Upper lobe of right lung (tissue), 1 donor: Measurements from ENCODE around the gene VPS13D. TPM values are rescaled to one million over a fixed set of nuclear protein-coding genes. Genes with fewer than 3 reads are reported as not detected.

Experiments
- ATAC-seq: fragments of 200-7000 bp; cut with Tn5 transposase; one replicate; pipeline ENCODE4 v1.9.1; 2020; ENCODE audit warnings: mild to moderate bottlenecking, moderate library complexity
- DNase-seq: peaks from one replicate; pipeline ENCODE4 v3.0.0-alpha.2; 2020
- H3K27ac ChIP-seq: fragments of 200-600 bp; one replicate; pipeline ENCODE4 v1.8.0; 2022
- H3K27me3 ChIP-seq: fragments of 200-600 bp; one replicate; pipeline ENCODE4 v1.8.0; 2022; ENCODE audit warnings: mild to moderate bottlenecking
- H3K36me3 ChIP-seq: fragments of 200-600 bp; one replicate; pipeline ENCODE4 v1.8.0; 2022
- H3K4me1 ChIP-seq: fragments of 200-600 bp; one replicate; pipeline ENCODE4 v1.8.0; 2022
- H3K4me3 ChIP-seq: fragments of 200-600 bp; one replicate; pipeline ENCODE4 v1.8.0; 2022; ENCODE audit warnings: mild to moderate bottlenecking
- H3K9me3 ChIP-seq: fragments of 200-600 bp; one replicate; pipeline ENCODE4 v1.8.0; 2022
- intact Hi-C: fragments of 100-400 bp; cut with DNase I; formaldehyde crosslinking; loops from one replicate; pipeline ENCODE4 v1.11.0; 2022
- total RNA-seq: library from RNA; stranded (reverse); fragmentation: NEBNext Ultra II Directional; extraction: Animal tissue kit (Norgen Biotek cat#: 25700); gene quantifications from one replicate; pipeline ENCODE4 v1.2.1, GENCODE V29; 2021
- TF ChIP-seq, protein P1 (sequence below): fragments of 200-600 bp; IDR thresholded peaks from one replicate; pipeline ENCODE4 v1.8.0; 2022; ENCODE audit warnings: antibody characterized with exemption
- donor health status: DM: no; HTN: yes; CAD: no; lungs with severe emphysema.

The VPS13D gene
- total RNA-seq, 1 donor from 2014 or later, result 74.7 TPM

DNA sequence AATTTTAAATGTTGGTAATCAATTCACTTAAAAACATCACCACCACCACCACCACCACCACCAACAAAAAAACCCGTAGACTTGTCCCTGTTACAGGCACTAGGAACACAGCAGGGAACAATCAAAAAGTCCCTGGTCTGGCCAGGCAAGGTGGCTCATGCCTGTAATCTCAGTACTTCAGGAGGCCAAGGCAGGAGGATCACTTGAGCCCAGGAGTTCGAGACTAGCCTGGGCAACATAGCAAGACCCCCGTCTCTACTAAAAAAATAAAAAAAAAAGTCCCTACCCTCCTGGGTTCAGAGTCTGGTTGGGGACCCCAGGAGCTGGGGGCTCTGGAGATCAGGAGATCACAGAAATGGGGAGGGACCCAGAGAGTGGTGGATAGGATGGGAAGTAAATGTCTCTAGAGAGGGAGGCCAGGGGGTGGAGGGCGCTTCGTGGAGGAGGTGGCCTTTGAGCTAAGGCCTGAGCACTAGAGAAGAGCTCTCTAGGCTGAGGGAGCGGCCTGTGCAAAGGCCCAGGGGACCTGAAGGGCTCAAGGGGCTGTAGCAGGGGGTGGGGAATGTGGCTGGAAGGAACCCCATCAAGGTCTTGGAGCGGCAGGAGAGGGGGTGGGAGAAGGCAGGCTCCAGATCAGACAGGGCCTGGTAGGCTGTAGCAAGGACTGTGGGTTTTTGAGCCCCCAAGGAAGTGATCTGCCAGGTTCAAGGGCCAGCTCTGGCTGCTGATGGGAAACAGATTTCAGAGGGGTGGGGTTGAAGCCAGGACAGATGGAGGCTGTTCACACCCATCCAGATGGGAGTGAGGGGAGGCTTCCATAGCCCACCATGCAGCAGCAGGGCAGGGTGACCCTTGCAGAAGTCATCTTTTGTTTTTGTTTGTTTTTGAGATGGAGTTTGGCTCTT, 24.8 kb upstream of the VPS13D start:
- Histone ChIP-seq H3K36me3 (peaks cover 35% of the 10 kb centered on the region), H3K27ac (no peak overlapping the region), H3K27me3 (no peaks in the 10 kb centered on the region), H3K9me3 (no peaks in the 10 kb centered on the region), H3K4me3 (no peak overlapping the region), H3K4me1 (peaks cover 8% of the 10 kb centered on the region)
- intact Hi-C loops, result loop anchor here (5.0 kb wide), 1 partner anchor 78 kb away; no protein-coding TSS in a partner anchor
- TF ChIP-seq, protein P1, sequence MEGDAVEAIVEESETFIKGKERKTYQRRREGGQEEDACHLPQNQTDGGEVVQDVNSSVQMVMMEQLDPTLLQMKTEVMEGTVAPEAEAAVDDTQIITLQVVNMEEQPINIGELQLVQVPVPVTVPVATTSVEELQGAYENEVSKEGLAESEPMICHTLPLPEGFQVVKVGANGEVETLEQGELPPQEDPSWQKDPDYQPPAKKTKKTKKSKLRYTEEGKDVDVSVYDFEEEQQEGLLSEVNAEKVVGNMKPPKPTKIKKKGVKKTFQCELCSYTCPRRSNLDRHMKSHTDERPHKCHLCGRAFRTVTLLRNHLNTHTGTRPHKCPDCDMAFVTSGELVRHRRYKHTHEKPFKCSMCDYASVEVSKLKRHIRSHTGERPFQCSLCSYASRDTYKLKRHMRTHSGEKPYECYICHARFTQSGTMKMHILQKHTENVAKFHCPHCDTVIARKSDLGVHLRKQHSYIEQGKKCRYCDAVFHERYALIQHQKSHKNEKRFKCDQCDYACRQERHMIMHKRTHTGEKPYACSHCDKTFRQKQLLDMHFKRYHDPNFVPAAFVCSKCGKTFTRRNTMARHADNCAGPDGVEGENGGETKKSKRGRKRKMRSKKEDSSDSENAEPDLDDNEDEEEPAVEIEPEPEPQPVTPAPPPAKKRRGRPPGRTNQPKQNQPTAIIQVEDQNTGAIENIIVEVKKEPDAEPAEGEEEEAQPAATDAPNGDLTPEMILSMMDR, result no peak
- no peak for ATAC-seq
- no peak for DNase-seq

DNA sequence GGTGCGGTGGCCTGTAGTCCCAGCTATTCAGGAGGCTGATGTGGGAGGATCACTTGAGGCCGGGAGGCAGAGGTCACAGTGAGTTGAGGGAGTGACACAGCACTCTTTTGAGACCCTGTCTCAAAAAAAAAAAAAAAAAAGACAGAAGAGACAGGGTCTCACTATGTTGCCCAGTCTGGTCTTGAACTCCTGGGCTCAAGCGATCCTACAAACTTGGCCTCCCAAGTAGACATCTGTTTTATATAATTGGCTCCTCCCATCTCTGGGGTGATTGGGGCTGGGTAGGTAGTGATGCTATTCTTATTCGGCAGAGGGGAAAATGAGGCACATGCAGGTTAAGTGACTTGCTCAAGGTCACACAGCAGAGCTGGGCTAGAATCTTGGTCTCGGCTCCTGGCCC, 23.6 kb upstream of the VPS13D start:
- TF ChIP-seq, protein P1, result no peak
- no peak for ATAC-seq
- H3K27ac ChIP-seq, result no peak overlapping the region
- intact Hi-C loops, result loop anchor here (5.0 kb wide), 1 partner anchor 79 kb away; no protein-coding TSS in a partner anchor
- no peaks in the 10 kb centered on the region for H3K27me3 ChIP-seq
- no peaks in the 10 kb centered on the region for H3K9me3 ChIP-seq
- peaks cover 30% of the 10 kb centered on the region for H3K36me3 ChIP-seq
- no peak overlapping the region for H3K4me3 ChIP-seq
- peaks cover 8% of the 10 kb centered on the region for H3K4me1 ChIP-seq
- DNase-seq, result no peak

DNA sequence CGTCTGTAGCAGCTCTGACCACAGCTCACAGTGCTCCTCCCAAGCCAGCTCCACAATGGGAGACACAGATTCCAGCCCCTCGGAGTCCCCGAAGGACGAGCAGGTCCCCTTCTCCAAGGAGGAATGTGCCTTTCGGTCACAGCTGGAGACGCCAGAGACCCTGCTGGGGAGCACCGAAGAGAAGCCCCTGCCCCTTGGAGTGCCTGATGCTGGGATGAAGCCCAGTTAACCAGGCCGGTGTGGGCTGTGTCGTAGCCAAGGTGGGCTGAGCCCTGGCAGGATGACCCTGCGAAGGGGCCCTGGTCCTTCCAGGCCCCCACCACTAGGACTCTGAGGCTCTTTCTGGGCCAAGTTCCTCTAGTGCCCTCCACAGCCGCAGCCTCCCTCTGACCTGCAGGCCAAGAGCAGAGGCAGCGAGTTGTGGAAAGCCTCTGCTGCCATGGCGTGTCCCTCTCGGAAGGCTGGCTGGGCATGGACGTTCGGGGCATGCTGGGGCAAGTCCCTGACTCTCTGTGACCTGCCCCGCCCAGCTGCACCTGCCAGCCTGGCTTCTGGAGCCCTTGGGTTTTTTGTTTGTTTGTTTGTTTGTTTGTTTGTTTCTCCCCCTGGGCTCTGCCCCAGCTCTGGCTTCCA, 22.9 kb upstream of the VPS13D start:
- peaks cover 28% of the 10 kb centered on the region for H3K36me3 ChIP-seq
- no peak overlapping the region for H3K4me3 ChIP-seq
- H3K27ac ChIP-seq, result no peak overlapping the region
- no peaks in the 10 kb centered on the region for H3K9me3 ChIP-seq
- H3K4me1 ChIP-seq, result peaks cover 8% of the 10 kb centered on the region
- H3K27me3 ChIP-seq, result no peaks in the 10 kb centered on the region
- ATAC-seq (no peak), DNase-seq (no peak)
- TF ChIP-seq, protein P1, result no peak
- intact Hi-C loops, result loop anchor here (5.0 kb wide), 1 partner anchor 80 kb away; no protein-coding TSS in a partner anchor

DNA sequence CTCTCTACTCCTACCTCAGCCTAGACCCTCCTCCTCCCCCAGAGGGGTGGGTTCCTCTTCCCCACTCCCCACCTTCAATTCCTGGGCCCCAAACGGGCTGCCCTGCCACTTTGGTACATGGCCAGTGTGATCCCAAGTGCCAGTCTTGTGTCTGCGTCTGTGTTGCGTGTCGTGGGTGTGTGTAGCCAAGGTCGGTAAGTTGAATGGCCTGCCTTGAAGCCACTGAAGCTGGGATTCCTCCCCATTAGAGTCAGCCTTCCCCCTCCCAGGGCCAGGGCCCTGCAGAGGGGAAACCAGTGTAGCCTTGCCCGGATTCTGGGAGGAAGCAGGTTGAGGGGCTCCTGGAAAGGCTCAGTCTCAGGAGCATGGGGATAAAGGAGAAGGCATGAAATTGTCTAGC, 21.6 kb upstream of the VPS13D start:
- peaks cover 15% of the 10 kb centered on the region for H3K36me3 ChIP-seq
- DNase-seq (no peak), ATAC-seq (no peak)
- peaks cover 8% of the 10 kb centered on the region for H3K4me1 ChIP-seq
- H3K9me3 ChIP-seq, result no peaks in the 10 kb centered on the region
- H3K4me3 ChIP-seq, result no peak overlapping the region
- intact Hi-C loops, result loop anchor here (5.0 kb wide), 1 partner anchor 81 kb away; no protein-coding TSS in a partner anchor
- TF ChIP-seq, protein P1, result no peak
- no peaks in the 10 kb centered on the region for H3K27me3 ChIP-seq
- no peak overlapping the region for H3K27ac ChIP-seq

DNA sequence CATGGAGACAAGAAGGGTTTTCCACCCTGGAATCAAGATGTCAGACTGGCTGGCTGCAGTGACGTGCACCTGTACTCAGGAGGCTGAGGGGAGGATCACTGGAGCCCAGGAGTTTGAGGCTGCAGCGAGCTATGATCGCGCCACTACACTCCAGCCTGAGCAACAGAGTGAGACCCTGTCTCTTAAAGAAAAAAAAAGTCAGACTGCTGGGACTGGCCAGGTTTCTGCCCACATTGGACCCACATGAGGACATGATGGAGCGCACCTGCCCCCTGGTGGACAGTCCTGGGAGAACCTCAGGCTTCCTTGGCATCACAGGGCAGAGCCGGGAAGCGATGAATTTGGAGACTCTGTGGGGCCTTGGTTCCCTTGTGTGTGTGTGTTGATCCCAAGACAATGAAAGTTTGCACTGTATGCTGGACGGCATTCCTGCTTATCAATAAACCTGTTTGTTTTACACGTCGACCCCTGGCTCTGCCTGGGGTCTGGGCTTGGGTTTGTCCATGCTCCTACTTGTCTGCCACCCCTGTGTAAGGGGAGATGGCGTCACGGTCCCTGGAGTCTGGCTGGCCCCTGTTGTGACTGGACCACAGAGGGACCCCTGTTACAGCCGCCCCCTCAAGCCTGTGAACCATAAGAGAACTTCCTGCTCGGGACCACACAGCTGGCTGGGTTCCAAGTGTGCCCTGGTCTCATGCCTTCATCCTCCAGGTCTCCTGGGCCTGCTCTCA, 20.9 kb upstream of the VPS13D start:
- TF ChIP-seq, protein P1, result peak; percentile 91
- Histone ChIP-seq H3K9me3 (no peaks in the 10 kb centered on the region), H3K4me3 (no peak overlapping the region), H3K27me3 (no peaks in the 10 kb centered on the region), H3K4me1 (peaks cover 8% of the 10 kb centered on the region), H3K27ac (no peak overlapping the region), H3K36me3 (peaks cover 15% of the 10 kb centered on the region)
- intact Hi-C loops, result loop anchor here (5.0 kb wide), 1 partner anchor 82 kb away; no protein-coding TSS in a partner anchor
- peak; percentile 94 for ATAC-seq
- DNase-seq, result peak; percentile 90
